ENCODE measurements around the gene TMEM123. TPM values are rescaled to one million over a fixed set of nuclear protein-coding genes. Genes with fewer than 3 reads are reported as not detected.

The TMEM123 gene
- total and polyA plus RNA-seq, 7 donors: 37.2 to 232 (median 140) TPM

GRCh38 chr11:102426570-102426969 is 26.0 kb downstream of the TMEM123 start:
- DNase-seq: no peak
- Histone ChIP-seq H3K36me3 (no peaks in the 10 kb centered on the region), H3K9me3 (no peaks in the 10 kb centered on the region), H3K27ac (peak overlapping the region in 2 of 4 donors; percentile 8 to 45), H3K4me3 (no peak overlapping the region), H3K27me3 (no peaks in the 10 kb centered on the region), H3K4me1 (peaks cover 0 to 68% (median 52%) of the 10 kb centered on the region in 4 donors)
- intact Hi-C loops (cut with DNase I): no loop called here
- TF ChIP-seq POLR2A (IDR thresholded peaks at IDR 0.05) (no peak), CTCF (IDR thresholded peaks at IDR 0.05) (no peak), EP300 (IDR thresholded peaks at IDR 0.05) (no peak), POLR2AphosphoS5 (IDR thresholded peaks at IDR 0.05) (no peak)

GRCh38 chr11:102426000-102426399 is 26.6 kb downstream of the TMEM123 start:
- no peak overlapping the region for H3K4me3 ChIP-seq
- TF ChIP-seq CTCF (IDR thresholded peaks at IDR 0.05) (no peak), EP300 (IDR thresholded peaks at IDR 0.05) (no peak), POLR2AphosphoS5 (IDR thresholded peaks at IDR 0.05) (no peak), POLR2A (IDR thresholded peaks at IDR 0.05) (no peak)
- 75 to 78% methylated on average over 2 of the region's 2 CpGs for WGBS, 2 donors
- DNase-seq: no peak
- H3K9me3 ChIP-seq: no peaks in the 10 kb centered on the region
- H3K27me3 ChIP-seq: no peaks in the 10 kb centered on the region
- peaks cover 0 to 72% (median 54%) of the 10 kb centered on the region in 4 donors for H3K4me1 ChIP-seq
- no peaks in the 10 kb centered on the region for H3K36me3 ChIP-seq
- intact Hi-C loops (cut with DNase I): no loop called here
- peak overlapping the region in 2 of 4 donors; percentile 8 to 45 for H3K27ac ChIP-seq

GRCh38 chr11:102423936-102424335 is 28.6 kb downstream of the TMEM123 start:
- no peak overlapping the region for H3K4me3 ChIP-seq
- H3K9me3 ChIP-seq: no peaks in the 10 kb centered on the region
- 74 to 96% methylated on average over 1 of the region's 1 CpG for WGBS, 2 donors
- peak overlapping the region in 2 of 4 donors; percentile 43 to 56 for H3K27ac ChIP-seq
- H3K36me3 ChIP-seq: no peaks in the 10 kb centered on the region
- intact Hi-C loops (cut with DNase I): loop anchor here (1.0 kb wide), 1 partner anchor 15 kb away; no protein-coding TSS in a partner anchor
- no peak for TF ChIP-seq POLR2A (IDR thresholded peaks at IDR 0.05)
- TF ChIP-seq EP300 (IDR thresholded peaks at IDR 0.05): no peak
- TF ChIP-seq POLR2AphosphoS5 (IDR thresholded peaks at IDR 0.05): no peak
- no peak for TF ChIP-seq CTCF (IDR thresholded peaks at IDR 0.05)
- no peak for DNase-seq
- no peaks in the 10 kb centered on the region for H3K27me3 ChIP-seq
- H3K4me1 ChIP-seq: peaks cover 0 to 64% (median 39%) of the 10 kb centered on the region in 4 donors

- 71 to 74% methylated on average over 4 of the region's 4 CpGs for WGBS, 2 donors
- no peaks in the 10 kb centered on the region for H3K36me3 ChIP-seq
- peaks cover 0 to 60% (median 37%) of the 10 kb centered on the region in 4 donors for H3K4me1 ChIP-seq
- no peak for DNase-seq
- TF ChIP-seq EP300 (IDR thresholded peaks at IDR 0.05): no peak
- no peak for TF ChIP-seq POLR2AphosphoS5 (IDR thresholded peaks at IDR 0.05)
- TF ChIP-seq POLR2A (IDR thresholded peaks at IDR 0.05): no peak
- no peaks in the 10 kb centered on the region for H3K27me3 ChIP-seq
- intact Hi-C loops (cut with DNase I): loop anchor here (1.0 kb wide), 1 partner anchor 14 kb away; no protein-coding TSS in a partner anchor
- H3K4me3 ChIP-seq: no peak overlapping the region
- no peaks in the 10 kb centered on the region for H3K9me3 ChIP-seq
- peak overlapping the region in 2 of 4 donors; percentile 43 to 56 for H3K27ac ChIP-seq
Measured at GRCh38 chr11:102422817-102423712, 29.5 kb downstream of the TMEM123 start.

GRCh38 chr11:102421261-102421660 is 31.3 kb downstream of the TMEM123 start:
- Histone ChIP-seq H3K36me3 (no peaks in the 10 kb centered on the region), H3K9me3 (no peaks in the 10 kb centered on the region), H3K27me3 (no peaks in the 10 kb centered on the region), H3K4me1 (peaks cover 0 to 47% (median 32%) of the 10 kb centered on the region in 4 donors), H3K4me3 (no peak overlapping the region), H3K27ac (no peak overlapping the region)
- no peak for DNase-seq
- WGBS, 2 donors: 35 to 37% methylated on average over 3 of the region's 3 CpGs
- intact Hi-C loops (cut with DNase I): no loop called here
- TF ChIP-seq CTCF (IDR thresholded peaks at IDR 0.05) (no peak), POLR2A (IDR thresholded peaks at IDR 0.05) (no peak), EP300 (IDR thresholded peaks at IDR 0.05) (no peak), POLR2AphosphoS5 (IDR thresholded peaks at IDR 0.05) (no peak)

All from sigmoid colon (tissue), 7 donors.